HCT116 (cell line): ENCODE data around the gene WDR64. TPM values are rescaled to one million over a fixed set of nuclear protein-coding genes. Genes with fewer than 3 reads are reported as not detected.
A peak's percentile ranks its signal among the peaks of the same experiment; 100 is the strongest.

Experiments used
- ATAC-seq: fragments of 200-7000 bp; cut with Tn5 transposase; 2 replicates; pipeline ENCODE4 v1.9.1; 2020; ENCODE audit warnings: mild to moderate bottlenecking, moderate library complexity
- BruUV-seq: library from RNA; stranded (reverse); fragments of 400-500 nt; replicated peaks from 2 replicates; lab custom pipeline; 2021; lab: Mats Ljungman, UMichigan
- CTCF ChIA-PET: fragments of 300-600 bp; sonication (Branson Sonifier 250); formaldehyde crosslinking; loops from one replicate; lab custom pipeline; 2021; ENCODE audit warnings: antibody characterized with exemption; lab: Charles Lee
- POLR2A ChIA-PET: fragments of 300-600, 350-600 bp; sonication (Branson Sonifier 250); formaldehyde crosslinking; loops from one replicate; lab custom pipeline; 2021; ENCODE audit warnings: antibody characterized with exemption; lab: Charles Lee
- RAD21 ChIA-PET, 2 experiments: fragments of 300-600 bp; sonication (Branson Sonifier 250); formaldehyde crosslinking; loops; one replicate each; lab custom pipeline; 2023; ENCODE audit warnings: low total read pairs in 2 of 2; ENCODE audit not compliant: uncharacterized antibody in 2 of 2, unreplicated experiment in 2 of 2, low non-redundant PET in 1 of 2; lab: Charles Lee
- DNase-seq: peaks from one replicate; pipeline ENCODE4 v3.0.0-alpha.2; 2010; ENCODE audit warnings: low read depth, low spot score
- H2AFZ ChIP-seq: fragments of 200-600 bp; shearing (Covaris generic), sonication (generic); 2 replicates; pipeline ENCODE4 v1.6.1; 2017; ENCODE audit warnings: low read depth, mixed run types, mixed read lengths, antibody characterized with exemption, low read length; ENCODE audit not compliant: poor library complexity, severe bottlenecking
- H3K27ac ChIP-seq: 2 replicates; pipeline ENCODE4 v1.5.1; 2012; ENCODE audit warnings: low read depth, low read length
- H3K27me3 ChIP-seq: fragments of 200-600 bp; sonication (generic); 2 replicates; pipeline ENCODE4 v1.6.1; 2016; ENCODE audit warnings: mixed run types, low read length, mixed read lengths; ENCODE audit not compliant: insufficient read depth
- H3K36me3 ChIP-seq, 2 experiments: fragments of 200-500 bp in 1 of 2; fragments of 200-600 bp in 1 of 2; sonication (Bioruptor generic) in 1 of 2; sonication (generic) in 1 of 2; 2 replicates each; pipeline versions ENCODE4 v1.5.1 to v1.6.1; 2014 to 2016; ENCODE audit warnings: low read length in 2 of 2, inconsistent platforms in 1 of 2, mixed read lengths in 1 of 2, mixed run types in 1 of 2; ENCODE audit not compliant: insufficient read depth in 2 of 2, control insufficient read depth in 1 of 2
- H3K4me1 ChIP-seq, 2 experiments: fragments of 200-600 bp in 1 of 2; sonication (generic) in 1 of 2; 2 replicates each; pipeline versions ENCODE4 v1.5.1 to v1.6.1; 2012 to 2017; ENCODE audit warnings: low read length in 2 of 2, inconsistent platforms in 1 of 2, mild to moderate bottlenecking in 1 of 2, mixed read lengths in 1 of 2, mixed run types in 1 of 2, moderate library complexity in 1 of 2; ENCODE audit not compliant: insufficient read depth in 2 of 2, control insufficient read depth in 1 of 2
- H3K4me2 ChIP-seq: fragments of 200-600 bp; sonication (generic); 2 replicates; pipeline ENCODE4 v1.6.1; 2017; ENCODE audit warnings: mixed run types, low read length, mixed read lengths
- H3K4me3 ChIP-seq, 2 experiments: fragments of 200-600 bp in 1 of 2; sonication (generic) in 1 of 2; replicated peaks in 1 of 2; 2 replicates each; pipeline ENCODE4 v1.5.1; 2011 to 2016; ENCODE audit warnings: low read length in 2 of 2, control low read depth in 1 of 2, low read depth in 1 of 2, mild to moderate bottlenecking in 1 of 2, mixed read lengths in 1 of 2, mixed run types in 1 of 2
- H3K79me2 ChIP-seq: fragments of 200-600 bp; sonication (generic); 2 replicates; pipeline ENCODE4 v1.6.1; 2017; ENCODE audit warnings: mild to moderate bottlenecking, mixed run types, low read length, moderate library complexity, mixed read lengths; ENCODE audit not compliant: insufficient read depth
- H3K9ac ChIP-seq: fragments of 200-600 bp; sonication (generic); 2 replicates; pipeline ENCODE4 v1.6.1; 2016; ENCODE audit warnings: low read length, mixed read lengths
- H3K9me2 ChIP-seq: fragments of 200-600 bp; sonication (generic), shearing (Covaris generic); 2 replicates; pipeline ENCODE4 v1.6.1; 2017; ENCODE audit warnings: mixed run types, mild to moderate bottlenecking, moderate library complexity; ENCODE audit not compliant: insufficient read depth
- H3K9me3 ChIP-seq, 2 experiments: fragments of 200-500 bp in 1 of 2; fragments of 200-600 bp in 1 of 2; sonication (Bioruptor generic) in 1 of 2; sonication (generic) in 1 of 2; 2 replicates each; pipeline ENCODE4 v1.6.1; 2014 to 2017; ENCODE audit warnings: low read length in 2 of 2, mixed read lengths in 2 of 2, inconsistent platforms in 1 of 2, low read depth in 1 of 2, mild to moderate bottlenecking in 1 of 2, mixed run types in 1 of 2, moderate library complexity in 1 of 2; ENCODE audit not compliant: control insufficient read depth in 1 of 2, insufficient read depth in 1 of 2
- H4K20me1 ChIP-seq: fragments of 200-600 bp; sonication (generic), shearing (Covaris generic); 2 replicates; pipeline ENCODE4 v1.6.1; 2017; ENCODE audit warnings: mixed run types, mild to moderate bottlenecking, moderate library complexity; ENCODE audit not compliant: insufficient read depth
- CBX3 ChIP-seq: IDR thresholded peaks from 2 replicates; pipeline ENCODE4 v1.6.1; 2012; ENCODE audit warnings: low read depth
- CEBPB ChIP-seq: IDR thresholded peaks from 2 replicates; pipeline ENCODE4 v1.6.1; 2012; ENCODE audit warnings: low read depth
- CTCF ChIP-seq, 3 experiments: fragments of 200-600 bp in 1 of 3; sonication (generic) in 1 of 3; IDR thresholded peaks in 2 of 3; conservative IDR thresholded peaks in 1 of 3; 2 replicates each; pipeline ENCODE4 v1.5.1; 2012 to 2017; ENCODE audit warnings: low read depth in 2 of 3, low read length in 2 of 3, antibody characterized with exemption in 1 of 3, borderline replicate concordance in 1 of 3, control low read depth in 1 of 3, mild to moderate bottlenecking in 1 of 3, mixed read lengths in 1 of 3, mixed run types in 1 of 3, moderate library complexity in 1 of 3; ENCODE audit not compliant: insufficient read depth in 1 of 3
- EGR1 ChIP-seq: IDR thresholded peaks from 2 replicates; pipeline ENCODE4 v1.6.1; 2012; ENCODE audit warnings: low read depth
- ELF1 ChIP-seq: IDR thresholded peaks from 2 replicates; pipeline ENCODE4 v1.6.1; 2012; ENCODE audit warnings: low read depth, borderline replicate concordance
- EZH2 ChIP-seq: fragments of 200-600 bp; sonication (generic); IDR thresholded peaks from 2 replicates; pipeline ENCODE4 v1.6.1; 2017; ENCODE audit warnings: antibody characterized with exemption, mixed run types
- EZH2phosphoT487 ChIP-seq: fragments of 200-600 bp; IDR thresholded peaks from 2 replicates; pipeline ENCODE4 v1.6.1; 2018; ENCODE audit warnings: antibody characterized with exemption, borderline replicate concordance
- FOSL1 ChIP-seq: IDR thresholded peaks from 2 replicates; pipeline ENCODE4 v1.6.1; 2012; ENCODE audit warnings: low read depth
- JUND ChIP-seq: IDR thresholded peaks from 2 replicates; pipeline ENCODE4 v1.6.1; 2012
- POLR2AphosphoS5 ChIP-seq: IDR thresholded peaks from 2 replicates; pipeline ENCODE4 v1.6.1; 2011; ENCODE audit warnings: mild to moderate bottlenecking, low read depth, low read length, moderate library complexity
- SIN3A ChIP-seq: IDR thresholded peaks from 2 replicates; pipeline ENCODE4 v1.6.1; 2012; ENCODE audit warnings: low read depth
- SP1 ChIP-seq: IDR thresholded peaks from 2 replicates; pipeline ENCODE4 v1.6.1; 2012; ENCODE audit warnings: low read depth
- SRF ChIP-seq: IDR thresholded peaks from 2 replicates; pipeline ENCODE4 v1.6.1; 2012; ENCODE audit warnings: low read depth
- YY1 ChIP-seq: IDR thresholded peaks from 2 replicates; pipeline ENCODE4 v1.6.1; 2011; ENCODE audit warnings: low read length, low read depth, moderate library complexity, mild to moderate bottlenecking; ENCODE audit not compliant: insufficient replicate concordance; ENCODE audit errors: extremely low read depth
- ZFX ChIP-seq: fragments of 450-650 bp; IDR thresholded peaks from 2 replicates; pipeline ENCODE4 v1.6.1; 2017
- ZNF274 ChIP-seq: fragments of 200-500 bp; sonication (Bioruptor generic); IDR thresholded peaks from 2 replicates; pipeline ENCODE4 v1.6.1; 2014; ENCODE audit warnings: mild to moderate bottlenecking, low read depth, low read length, inconsistent platforms
- intact Hi-C: fragments of 100-400 bp; cut with micrococcal nuclease; formaldehyde crosslinking; loops from 2 replicates; pipeline ENCODE4 v1.10.0; 2022
- total RNA-seq: library from RNA; stranded (reverse); gene quantifications from one replicate; pipeline ENCODE4 v1.2.1, GENCODE V29; 2021; ENCODE audit not compliant: unreplicated experiment
- TF ChIP-seq, protein P1 (sequence below): IDR thresholded peaks from 2 replicates; pipeline ENCODE4 v1.6.1; 2012; ENCODE audit warnings: low read depth

WDR64 gene
- total RNA-seq, 1 experiment from 2014 or later, result not detected

DNA sequence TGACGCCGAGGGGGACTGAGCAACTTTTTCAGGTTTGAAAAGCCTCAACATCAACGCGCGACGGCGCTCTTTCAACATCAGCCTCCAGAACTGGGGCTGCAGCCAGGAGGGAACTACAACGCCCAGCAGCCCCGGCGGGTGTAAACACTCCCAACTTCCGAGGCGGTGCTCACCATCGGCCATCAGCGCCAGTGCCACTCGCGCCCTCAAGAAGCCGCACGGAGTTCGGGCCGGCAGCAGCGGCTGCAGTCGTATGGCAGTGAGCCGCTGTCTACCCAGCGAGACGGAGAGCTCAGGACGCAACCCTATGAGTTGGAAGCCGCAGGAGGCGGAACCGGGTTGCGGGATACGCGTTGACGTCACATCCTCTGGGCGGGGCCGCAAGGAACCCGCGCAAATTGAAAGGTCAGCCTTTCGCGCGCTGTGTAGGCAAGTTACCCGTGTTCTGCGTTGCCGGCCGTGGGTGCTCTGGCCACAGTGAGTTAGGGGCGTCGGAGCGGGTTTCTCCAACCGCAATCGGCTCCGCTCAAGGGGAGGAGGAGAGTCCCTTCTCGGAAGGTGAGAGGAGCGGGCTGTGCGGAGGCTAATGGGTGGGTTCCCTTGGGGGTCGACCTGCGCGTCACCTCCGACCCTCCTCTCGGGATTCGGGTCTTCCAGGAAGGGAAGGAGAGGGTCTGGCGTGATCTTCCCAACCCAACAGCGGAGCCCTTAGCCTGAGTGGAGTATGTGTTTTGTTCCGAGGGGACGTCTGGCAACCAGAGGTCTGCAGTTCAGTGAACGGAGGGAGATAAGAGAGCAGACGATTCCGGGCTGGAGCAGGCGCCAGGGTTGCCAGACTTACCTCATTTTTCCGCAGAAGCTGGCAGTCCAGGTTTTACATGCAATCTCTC lies 196.0 kb downstream of the WDR64 start, which contains the start of gene EXO1 (continued):
- TF ChIP-seq EZH2phosphoT487 (no peak), ELF1 (peak; percentile 74), JUND (no peak)
- TF ChIP-seq, all 23 proteins: peak for 12

- Histone ChIP-seq H3K4me3 (peak overlapping the region; percentile 84 to 100), H2AFZ (no peak overlapping the region), H4K20me1 (no peaks in the 10 kb centered on the region), H3K4me2 (peak overlapping the region; percentile 92), H3K27ac (peak overlapping the region; percentile 88), H3K9me2 (no peaks in the 10 kb centered on the region), H3K79me2 (peaks cover 30% of the 10 kb centered on the region), H3K9me3 (no peaks in the 10 kb centered on the region), H3K27me3 (no peaks in the 10 kb centered on the region), H3K4me1 (peaks cover 7 to 20% of the 10 kb centered on the region in 2 experiments; a peak in 3 of 4 replicates), H3K9ac (peak overlapping the region; percentile 99), H3K36me3 (peaks cover 12 to 21% of the 10 kb centered on the region in 2 experiments)
- ATAC-seq (peak; percentile 8), DNase-seq (no peak)
- no TSS peak for BruUV-seq
- CTCF ChIA-PET, result no interaction called here
- POLR2A ChIA-PET, result no interaction called here
- intact Hi-C loops, result no loop called here
- TF ChIP-seq SIN3A (no peak), SRF (no peak), ZFX (no peak), ZNF274 (no peak), CBX3 (no peak), POLR2AphosphoS5 (no peak), EZH2 (no peak), SP1 (no peak), CTCF (IDR thresholded peaks at IDR 0.05 in 2 of 3, conservative IDR thresholded peaks at IDR 0.05 in 1 of 3; ENCODE audit: borderline replicate concordance in 1 of 3, insufficient read depth in 1 of 3, low read depth in 2 of 3, low read length in 2 of 3) (no peak), CEBPB (no peak), YY1 (no peak), FOSL1 (no peak), EGR1 (no peak), EZH2phosphoT487 (no peak)
- TF ChIP-seq, protein P1, sequence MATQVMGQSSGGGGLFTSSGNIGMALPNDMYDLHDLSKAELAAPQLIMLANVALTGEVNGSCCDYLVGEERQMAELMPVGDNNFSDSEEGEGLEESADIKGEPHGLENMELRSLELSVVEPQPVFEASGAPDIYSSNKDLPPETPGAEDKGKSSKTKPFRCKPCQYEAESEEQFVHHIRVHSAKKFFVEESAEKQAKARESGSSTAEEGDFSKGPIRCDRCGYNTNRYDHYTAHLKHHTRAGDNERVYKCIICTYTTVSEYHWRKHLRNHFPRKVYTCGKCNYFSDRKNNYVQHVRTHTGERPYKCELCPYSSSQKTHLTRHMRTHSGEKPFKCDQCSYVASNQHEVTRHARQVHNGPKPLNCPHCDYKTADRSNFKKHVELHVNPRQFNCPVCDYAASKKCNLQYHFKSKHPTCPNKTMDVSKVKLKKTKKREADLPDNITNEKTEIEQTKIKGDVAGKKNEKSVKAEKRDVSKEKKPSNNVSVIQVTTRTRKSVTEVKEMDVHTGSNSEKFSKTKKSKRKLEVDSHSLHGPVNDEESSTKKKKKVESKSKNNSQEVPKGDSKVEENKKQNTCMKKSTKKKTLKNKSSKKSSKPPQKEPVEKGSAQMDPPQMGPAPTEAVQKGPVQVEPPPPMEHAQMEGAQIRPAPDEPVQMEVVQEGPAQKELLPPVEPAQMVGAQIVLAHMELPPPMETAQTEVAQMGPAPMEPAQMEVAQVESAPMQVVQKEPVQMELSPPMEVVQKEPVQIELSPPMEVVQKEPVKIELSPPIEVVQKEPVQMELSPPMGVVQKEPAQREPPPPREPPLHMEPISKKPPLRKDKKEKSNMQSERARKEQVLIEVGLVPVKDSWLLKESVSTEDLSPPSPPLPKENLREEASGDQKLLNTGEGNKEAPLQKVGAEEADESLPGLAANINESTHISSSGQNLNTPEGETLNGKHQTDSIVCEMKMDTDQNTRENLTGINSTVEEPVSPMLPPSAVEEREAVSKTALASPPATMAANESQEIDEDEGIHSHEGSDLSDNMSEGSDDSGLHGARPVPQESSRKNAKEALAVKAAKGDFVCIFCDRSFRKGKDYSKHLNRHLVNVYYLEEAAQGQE, result no peak
- RAD21 ChIA-PET, result no interaction called here
Measured at GRCh38 chr1:241848686-241849344, 196.7 kb downstream of the WDR64 start.
